Liver (tissue), 9 donors: Measurements from ENCODE around the gene TSSK1B. TPM values are rescaled to one million over a fixed set of nuclear protein-coding genes. Genes with fewer than 3 reads are reported as not detected.

Experiments used
- DNase-seq: peaks from one replicate; pipeline ENCODE4 v3.0.0-alpha.2; 2017; ENCODE audit warnings: low spot score
- H3K27ac ChIP-seq, 2 donors: one replicate each; pipeline ENCODE4 v1.7.0; 2013; ENCODE audit warnings: inconsistent platforms in 2 of 2, low read length in 2 of 2, control low read depth in 1 of 2, low read depth in 1 of 2, mild to moderate bottlenecking in 1 of 2
- H3K27me3 ChIP-seq, 4 donors: one replicate each; pipeline versions ENCODE4 v1.6.1 to v1.7.0; 2013; ENCODE audit warnings: low read length in 3 of 4, inconsistent platforms in 1 of 4, mild to moderate bottlenecking in 1 of 4, moderate library complexity in 1 of 4; ENCODE audit not compliant: control insufficient read depth in 4 of 4, insufficient read depth in 4 of 4
- H3K36me3 ChIP-seq, 4 donors: one replicate each; pipeline versions ENCODE4 v1.6.1 to v1.7.0; 2013; ENCODE audit warnings: low read length in 3 of 4, mild to moderate bottlenecking in 3 of 4, low read depth in 1 of 4, moderate library complexity in 1 of 4; ENCODE audit not compliant: control insufficient read depth in 4 of 4, insufficient read depth in 3 of 4
- H3K4me1 ChIP-seq, 4 donors: one replicate each; pipeline versions ENCODE4 v1.6.1 to v1.7.0; 2013; ENCODE audit warnings: low read length in 3 of 4, mild to moderate bottlenecking in 3 of 4, moderate library complexity in 1 of 4; ENCODE audit not compliant: control insufficient read depth in 4 of 4, insufficient read depth in 4 of 4
- H3K4me3 ChIP-seq, 3 donors: one replicate each; pipeline versions ENCODE4 v1.6.1 to v1.7.0; 2013; ENCODE audit warnings: low read length in 3 of 3, control low read depth in 1 of 3, low read depth in 1 of 3, mild to moderate bottlenecking in 1 of 3
- H3K9ac ChIP-seq, 2 donors: one replicate each; pipeline ENCODE4 v1.7.0; 2013; ENCODE audit warnings: low read length in 2 of 2, mild to moderate bottlenecking in 2 of 2, moderate library complexity in 2 of 2, control low read depth in 1 of 2, low read depth in 1 of 2
- H3K9me3 ChIP-seq, 4 donors: one replicate each; pipeline versions ENCODE4 v1.6.1 to v1.7.0; 2013; ENCODE audit warnings: low read length in 3 of 4; ENCODE audit not compliant: control insufficient read depth in 4 of 4
- EGR1 ChIP-seq, 2 donors: IDR thresholded peaks; 2 replicates each; pipeline ENCODE4 v1.6.1; 2016 to 2018; ENCODE audit warnings: antibody characterized with exemption in 2 of 2, low read depth in 2 of 2
- FOXA1 ChIP-seq: IDR thresholded peaks from 2 replicates; pipeline ENCODE4 v1.6.1; 2016; ENCODE audit warnings: antibody characterized with exemption
- FOXA2 ChIP-seq: IDR thresholded peaks from 2 replicates; pipeline ENCODE4 v1.6.1; 2016; ENCODE audit warnings: antibody characterized with exemption
- GABPA ChIP-seq, 2 donors: IDR thresholded peaks in 1 of 2; conservative IDR thresholded peaks in 1 of 2; 2 replicates each; pipeline ENCODE4 v1.6.1; 2016; ENCODE audit warnings: antibody characterized with exemption in 2 of 2, mild to moderate bottlenecking in 1 of 2, moderate library complexity in 1 of 2
- HNF4A ChIP-seq, 2 donors: conservative IDR thresholded peaks; 2 replicates each; pipeline ENCODE4 v1.6.1; 2016; ENCODE audit warnings: antibody characterized with exemption in 2 of 2, mild to moderate bottlenecking in 2 of 2
- HNF4G ChIP-seq: IDR thresholded peaks from 2 replicates; pipeline ENCODE4 v1.6.1; 2016; ENCODE audit warnings: antibody characterized with exemption
- JUND ChIP-seq, 2 donors: IDR thresholded peaks; 2 replicates each; pipeline ENCODE4 v1.6.1; 2016; ENCODE audit warnings: antibody characterized with exemption in 2 of 2
- NR2F2 ChIP-seq: IDR thresholded peaks from 2 replicates; pipeline ENCODE4 v1.6.1; 2016; ENCODE audit warnings: antibody characterized with exemption
- RAD21 ChIP-seq, 2 donors: IDR thresholded peaks; 2 replicates each; pipeline ENCODE4 v1.6.1; 2016; ENCODE audit warnings: antibody characterized with exemption in 2 of 2, mild to moderate bottlenecking in 2 of 2
- REST ChIP-seq: IDR thresholded peaks from 2 replicates; pipeline ENCODE4 v1.6.1; 2016; ENCODE audit warnings: antibody characterized with exemption, mild to moderate bottlenecking
- RXRA ChIP-seq, 2 donors: IDR thresholded peaks; 2 replicates each; pipeline ENCODE4 v1.6.1; 2017 to 2018; ENCODE audit warnings: antibody characterized with exemption in 2 of 2, mild to moderate bottlenecking in 1 of 2
- SP1 ChIP-seq: IDR thresholded peaks from 2 replicates; pipeline ENCODE4 v1.6.1; 2018; ENCODE audit warnings: antibody characterized with exemption, mild to moderate bottlenecking
- TAF1 ChIP-seq: conservative IDR thresholded peaks from 2 replicates; pipeline ENCODE4 v1.6.1; 2016; ENCODE audit warnings: antibody characterized with exemption, mild to moderate bottlenecking
- YY1 ChIP-seq: IDR thresholded peaks from 2 replicates; pipeline ENCODE4 v1.6.1; 2016; ENCODE audit warnings: antibody characterized with exemption, mild to moderate bottlenecking
- ZBTB33 ChIP-seq: IDR thresholded peaks from 2 replicates; pipeline ENCODE4 v1.6.1; 2016; ENCODE audit warnings: antibody characterized with exemption
- WGBS: extraction: QIAGEN DNeasy Blood & Tissue Kit; methylation state at CpG from one replicate; pipeline ENCODE4 v1.1.7; 2013; 5-methylcytosine and 5-hydroxymethylcytosine counted together
- polyA plus RNA-seq, 2 donors: library from polyadenylated mRNA; stranded (reverse) in 1 of 2; unstranded in 1 of 2; fragments of 200-250 nt in 1 of 2; fragments of >200 nt in 1 of 2; fragmentation: Nextera tagmentation in 1 of 2; extraction: Ambion mirVana in 1 of 2; gene quantifications; one replicate each; pipeline versions ENCODE4 v1.2.1 to v1.2.3, GENCODE V29; 2013 to 2015
- total RNA-seq, 2 donors: library from RNA; depleted of rRNA; stranded (reverse); fragments of >200 nt; gene quantifications; one replicate each; pipeline ENCODE4 v1.2.3, GENCODE V29; 2014
- TF ChIP-seq, protein P1 (sequence below): IDR thresholded peaks from 2 replicates; pipeline ENCODE4 v1.6.1; 2016; ENCODE audit warnings: antibody characterized with exemption
- TF ChIP-seq, protein P2 (sequence below): IDR thresholded peaks from 2 replicates; pipeline ENCODE4 v1.6.1; 2016; ENCODE audit warnings: antibody characterized with exemption
- TF ChIP-seq, protein P3 (sequence below): fragments of 150-350 bp; IDR thresholded peaks from 2 replicates; pipeline ENCODE4 v1.5.1; 2017; ENCODE audit warnings: improper control_type of control experiment, low read depth, low read length; ENCODE audit not compliant: missing input control
- donor health status: healthy.
- donor health status: healthy.
- donor health status: healthy.
- donor health status: healthy.
- donor health status: healthy.

TSSK1B gene
- total and polyA plus RNA-seq, 4 donors = not detected

- TF ChIP-seq REST (no peak), YY1 (no peak), SP1 (no peak), RAD21 (IDR thresholded peaks at IDR 0.05) (no peak), TAF1 (no peak), JUND (IDR thresholded peaks at IDR 0.05) (no peak), GABPA (IDR thresholded peaks at IDR 0.05 in 1 of 2, conservative IDR thresholded peaks at IDR 0.05 in 1 of 2) (no peak), FOXA1 (no peak), FOXA2 (no peak), RXRA (IDR thresholded peaks at IDR 0.05) (no peak), HNF4G (no peak), NR2F2 (no peak), ZBTB33 (no peak), HNF4A (conservative IDR thresholded peaks at IDR 0.05) (no peak)
- TF ChIP-seq, protein P1, sequence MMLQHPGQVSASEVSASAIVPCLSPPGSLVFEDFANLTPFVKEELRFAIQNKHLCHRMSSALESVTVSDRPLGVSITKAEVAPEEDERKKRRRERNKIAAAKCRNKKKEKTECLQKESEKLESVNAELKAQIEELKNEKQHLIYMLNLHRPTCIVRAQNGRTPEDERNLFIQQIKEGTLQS = no peak
- TF ChIP-seq, protein P2, sequence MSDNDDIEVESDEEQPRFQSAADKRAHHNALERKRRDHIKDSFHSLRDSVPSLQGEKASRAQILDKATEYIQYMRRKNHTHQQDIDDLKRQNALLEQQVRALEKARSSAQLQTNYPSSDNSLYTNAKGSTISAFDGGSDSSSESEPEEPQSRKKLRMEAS = no peak
- Histone ChIP-seq H3K9ac (no peak overlapping the region), H3K27me3 (no peaks in the 10 kb centered on the region), H3K9me3 (no peaks in the 10 kb centered on the region), H3K36me3 (no peaks in the 10 kb centered on the region), H3K4me1 (peaks cover 0 to 12% (median 3%) of the 10 kb centered on the region in 4 donors), H3K4me3 (no peak overlapping the region), H3K27ac (no peak overlapping the region)
- 50% methylated on average over 2 of the region's 2 CpGs for WGBS
- DNase-seq = no peak
These were observed 16.1 kb upstream of the TSSK1B start for GRCh38 chr5:113450929-113451328.

DNA sequence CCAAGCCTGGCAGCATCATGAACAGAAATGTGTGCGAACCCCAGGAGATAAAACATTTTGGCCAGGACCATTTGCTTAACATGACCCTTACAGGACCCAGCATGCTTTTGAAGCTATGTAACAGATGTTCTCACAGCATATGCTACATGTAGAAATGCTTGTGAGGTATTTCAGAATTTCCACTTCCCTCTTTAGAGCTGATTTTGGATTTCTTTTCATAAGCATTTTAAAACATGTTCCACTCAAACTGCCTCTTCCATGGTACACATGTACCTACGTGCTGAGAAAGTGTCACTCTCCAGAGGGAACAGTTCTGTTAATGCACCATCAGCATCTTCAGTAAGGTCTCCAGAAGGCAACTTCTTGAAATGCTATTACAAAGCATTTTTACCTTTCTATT is 15.7 kb upstream of the TSSK1B start:
- DNase-seq = no peak
- no peak overlapping the region for H3K9ac ChIP-seq
- H3K4me1 ChIP-seq = peaks cover 0 to 12% (median 3%) of the 10 kb centered on the region in 4 donors
- no peaks in the 10 kb centered on the region for H3K27me3 ChIP-seq
- no peaks in the 10 kb centered on the region for H3K9me3 ChIP-seq
- H3K36me3 ChIP-seq = no peaks in the 10 kb centered on the region
- no peak overlapping the region for H3K27ac ChIP-seq
- H3K4me3 ChIP-seq = no peak overlapping the region
- 86% methylated on average over 2 of the region's 2 CpGs for WGBS
- TF ChIP-seq FOXA1 = no peak
- TF ChIP-seq, protein P3, sequence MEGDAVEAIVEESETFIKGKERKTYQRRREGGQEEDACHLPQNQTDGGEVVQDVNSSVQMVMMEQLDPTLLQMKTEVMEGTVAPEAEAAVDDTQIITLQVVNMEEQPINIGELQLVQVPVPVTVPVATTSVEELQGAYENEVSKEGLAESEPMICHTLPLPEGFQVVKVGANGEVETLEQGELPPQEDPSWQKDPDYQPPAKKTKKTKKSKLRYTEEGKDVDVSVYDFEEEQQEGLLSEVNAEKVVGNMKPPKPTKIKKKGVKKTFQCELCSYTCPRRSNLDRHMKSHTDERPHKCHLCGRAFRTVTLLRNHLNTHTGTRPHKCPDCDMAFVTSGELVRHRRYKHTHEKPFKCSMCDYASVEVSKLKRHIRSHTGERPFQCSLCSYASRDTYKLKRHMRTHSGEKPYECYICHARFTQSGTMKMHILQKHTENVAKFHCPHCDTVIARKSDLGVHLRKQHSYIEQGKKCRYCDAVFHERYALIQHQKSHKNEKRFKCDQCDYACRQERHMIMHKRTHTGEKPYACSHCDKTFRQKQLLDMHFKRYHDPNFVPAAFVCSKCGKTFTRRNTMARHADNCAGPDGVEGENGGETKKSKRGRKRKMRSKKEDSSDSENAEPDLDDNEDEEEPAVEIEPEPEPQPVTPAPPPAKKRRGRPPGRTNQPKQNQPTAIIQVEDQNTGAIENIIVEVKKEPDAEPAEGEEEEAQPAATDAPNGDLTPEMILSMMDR = no peak
- no peak for TF ChIP-seq RXRA (IDR thresholded peaks at IDR 0.05)
- no peak for TF ChIP-seq FOXA2
- no peak for TF ChIP-seq REST
- TF ChIP-seq EGR1 (IDR thresholded peaks at IDR 0.05; ENCODE audit: low read depth in 2 of 2) = no peak
- no peak for TF ChIP-seq JUND (IDR thresholded peaks at IDR 0.05)
- no peak for TF ChIP-seq RAD21 (IDR thresholded peaks at IDR 0.05)
- no peak for TF ChIP-seq GABPA (IDR thresholded peaks at IDR 0.05 in 1 of 2, conservative IDR thresholded peaks at IDR 0.05 in 1 of 2)
- no peak for TF ChIP-seq YY1
- TF ChIP-seq, protein P1 = no peak
- TF ChIP-seq SP1 = no peak
- no peak for TF ChIP-seq HNF4A (conservative IDR thresholded peaks at IDR 0.05)
- TF ChIP-seq ZBTB33 = no peak
